B cell (primary cell): Measurements from ENCODE around the gene PDZRN4.

Experiments used
- EZH2 ChIP-seq: IDR thresholded peaks from 2 replicates; pipeline ENCODE4 v1.6.1; 2012; ENCODE audit warnings: borderline replicate concordance, low read depth, mild to moderate bottlenecking, moderate library complexity, low read length; ENCODE audit not compliant: insufficient read depth, poor library complexity, severe bottlenecking
- TF ChIP-seq, protein P1 (sequence below): fragments of 200-600 bp; IDR thresholded peaks from one replicate; pipeline ENCODE4 v1.8.0; 2022; ENCODE audit warnings: antibody characterized with exemption, mild to moderate bottlenecking

DNA sequence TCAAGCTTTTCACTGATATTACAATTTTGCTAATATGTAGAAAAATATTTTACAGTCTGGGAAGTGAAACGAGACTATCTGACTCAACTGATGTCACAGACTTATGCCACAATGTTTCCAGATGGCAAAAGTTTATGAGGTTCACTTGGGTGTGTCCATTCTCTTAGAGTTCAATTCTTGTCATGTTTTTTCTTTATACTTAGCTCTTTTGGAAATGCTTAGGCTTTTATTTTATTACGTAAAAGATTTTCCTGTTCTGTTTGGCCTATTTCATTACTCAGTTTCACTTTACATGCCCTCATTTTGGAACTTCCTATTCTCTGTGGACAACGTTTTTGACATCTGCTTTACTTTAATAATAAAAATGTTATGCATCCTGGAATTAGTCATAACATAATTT lies 2.1 kb upstream of the PDZRN4 start:
- no peak for TF ChIP-seq EZH2
- TF ChIP-seq, protein P1, sequence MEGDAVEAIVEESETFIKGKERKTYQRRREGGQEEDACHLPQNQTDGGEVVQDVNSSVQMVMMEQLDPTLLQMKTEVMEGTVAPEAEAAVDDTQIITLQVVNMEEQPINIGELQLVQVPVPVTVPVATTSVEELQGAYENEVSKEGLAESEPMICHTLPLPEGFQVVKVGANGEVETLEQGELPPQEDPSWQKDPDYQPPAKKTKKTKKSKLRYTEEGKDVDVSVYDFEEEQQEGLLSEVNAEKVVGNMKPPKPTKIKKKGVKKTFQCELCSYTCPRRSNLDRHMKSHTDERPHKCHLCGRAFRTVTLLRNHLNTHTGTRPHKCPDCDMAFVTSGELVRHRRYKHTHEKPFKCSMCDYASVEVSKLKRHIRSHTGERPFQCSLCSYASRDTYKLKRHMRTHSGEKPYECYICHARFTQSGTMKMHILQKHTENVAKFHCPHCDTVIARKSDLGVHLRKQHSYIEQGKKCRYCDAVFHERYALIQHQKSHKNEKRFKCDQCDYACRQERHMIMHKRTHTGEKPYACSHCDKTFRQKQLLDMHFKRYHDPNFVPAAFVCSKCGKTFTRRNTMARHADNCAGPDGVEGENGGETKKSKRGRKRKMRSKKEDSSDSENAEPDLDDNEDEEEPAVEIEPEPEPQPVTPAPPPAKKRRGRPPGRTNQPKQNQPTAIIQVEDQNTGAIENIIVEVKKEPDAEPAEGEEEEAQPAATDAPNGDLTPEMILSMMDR: no peak
